GM12878 (cell line): ENCODE results near the gene SHROOM2. TPM values are rescaled to one million over a fixed set of nuclear protein-coding genes. Genes with fewer than 3 reads are reported as not detected.

Source experiments
- ASH2L ChIP-seq: fragments of 300-600, 200-600 bp; sonication (generic); IDR thresholded peaks from 2 replicates; pipeline ENCODE4 v1.6.1; 2017; ENCODE audit warnings: low read depth, mild to moderate bottlenecking, borderline replicate concordance
- BCL11A ChIP-seq: IDR thresholded peaks from 2 replicates; pipeline ENCODE4 v1.6.1; 2011; ENCODE audit warnings: low read depth, low read length
- EED ChIP-seq: sonication (generic); IDR thresholded peaks from 2 replicates; pipeline ENCODE4 v1.6.1; 2016; ENCODE audit warnings: antibody characterized with exemption, low read depth
- JUND ChIP-seq: IDR thresholded peaks from 2 replicates; pipeline ENCODE4 v1.6.1; 2012; ENCODE audit warnings: low read depth, mild to moderate bottlenecking, low read length, improper control_type of control experiment, moderate library complexity
- MEF2A ChIP-seq: IDR thresholded peaks from 2 replicates; pipeline ENCODE4 v1.6.1; 2011; ENCODE audit warnings: low read depth, mild to moderate bottlenecking, low read length, moderate library complexity; ENCODE audit not compliant: insufficient read depth
- MTA2 ChIP-seq: fragments of 450-650 bp; IDR thresholded peaks from 2 replicates; pipeline ENCODE4 v1.6.1; 2016; ENCODE audit warnings: low read depth, mild to moderate bottlenecking, moderate library complexity
- NR2C2 ChIP-seq: IDR thresholded peaks from 2 replicates; pipeline ENCODE4 v1.6.1; 2011; ENCODE audit warnings: borderline replicate concordance, low read depth; ENCODE audit not compliant: control insufficient read depth, insufficient read length
- PAX5 ChIP-seq: IDR thresholded peaks from 2 replicates; pipeline ENCODE4 v1.6.1; 2011; ENCODE audit warnings: low read depth, low read length, borderline replicate concordance
- PRDM15 ChIP-seq: fragments of 450-650 bp; formaldehyde crosslinking; IDR thresholded peaks from 2 replicates; pipeline ENCODE4 v1.4.0; 2020; ENCODE audit warnings: mild to moderate bottlenecking, moderate library complexity
- RB1 ChIP-seq: fragments of 450-650 bp; formaldehyde crosslinking; IDR thresholded peaks from 2 replicates; pipeline ENCODE4 v1.6.1; 2017; ENCODE audit warnings: mild to moderate bottlenecking, borderline replicate concordance
- SP1 ChIP-seq: IDR thresholded peaks from one replicate; pipeline ENCODE4 v1.6.1; 2011; ENCODE audit warnings: low read depth, low read length
- STAT1 ChIP-seq: fragments of 450-650 bp; conservative IDR thresholded peaks from 2 replicates; pipeline ENCODE4 v1.6.1; 2014; ENCODE audit warnings: antibody characterized with exemption, mild to moderate bottlenecking
- ZBTB40 ChIP-seq: fragments of 450-650 bp; IDR thresholded peaks from 2 replicates; pipeline ENCODE4 v1.6.1; 2016; ENCODE audit warnings: mild to moderate bottlenecking, moderate library complexity, borderline replicate concordance
- ZNF384 ChIP-seq: IDR thresholded peaks from 2 replicates; pipeline ENCODE4 v1.6.1; 2012; ENCODE audit warnings: low read depth, mild to moderate bottlenecking, low read length, improper control_type of control experiment, borderline replicate concordance
- polyA plus RNA-seq, 11 experiments: library from polyadenylated mRNA; depleted of rRNA in 4 of 11; unstranded in 6 of 11; stranded (reverse) in 5 of 11; fragments of >200 nt; fragmentation: Nextera tagmentation in 4 of 11; fragmentation: Illumina TruSeq in 1 of 11; extraction: Ambion mirVana in 4 of 11; extraction: Trizol in 1 of 11; gene quantifications; 1 replicate in 1 of 11; 2 replicates in 10 of 11; pipeline versions ENCODE4 v1.2.1 to v1.2.3, GENCODE V29; 2011 to 2016; ENCODE audit warnings: inconsistent platforms in 2 of 11, missing spikeins in 2 of 11, low read depth in 1 of 11
- total RNA-seq, 4 experiments: library from RNA; depleted of rRNA in 3 of 4; stranded (reverse); fragments of >200 nt in 3 of 4; fragmentation: Illumina TruSeq in 1 of 4; extraction: Trizol in 1 of 4; gene quantifications; 2 replicates each; pipeline versions ENCODE4 v1.2.1 to v1.2.3, GENCODE V29; 2013 to 2021

The SHROOM2 gene
- total and polyA plus RNA-seq, 10 of the 15 experiments (the other 5 are each of a cell fraction or from before 2014, with no cell fraction given): under 0.01 to 0.15 (median 0.09) TPM; not detected in 2

DNA sequence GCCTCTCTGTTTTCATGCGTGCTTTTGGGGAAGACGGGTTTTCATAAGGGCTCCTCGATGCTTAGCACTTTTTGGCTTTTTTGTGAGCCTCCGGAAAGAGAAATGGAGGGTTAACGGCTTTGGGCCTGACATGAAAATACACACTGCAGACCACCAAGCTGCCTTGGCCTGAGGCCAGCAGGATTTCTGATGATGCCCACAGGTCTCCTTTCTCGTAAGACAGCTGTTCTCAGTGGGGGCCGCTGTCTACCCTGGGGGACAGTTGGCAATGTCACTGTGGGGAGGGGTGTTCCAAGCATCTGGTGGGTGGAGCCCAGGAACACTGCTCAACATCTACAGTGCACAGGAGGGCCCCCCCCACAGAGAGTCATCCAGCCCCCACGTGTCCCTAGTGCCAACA is 151.5 kb downstream of the SHROOM2 start (continued):
- no peak for TF ChIP-seq ZBTB40
- no peak for TF ChIP-seq MTA2
- no peak for TF ChIP-seq ZNF384
- no peak for TF ChIP-seq EED
- no peak for TF ChIP-seq PAX5
- TF ChIP-seq STAT1: no peak
- TF ChIP-seq JUND: no peak
- TF ChIP-seq RB1: no peak
- no peak for TF ChIP-seq NR2C2
- TF ChIP-seq MEF2A: no peak
- TF ChIP-seq SP1: no peak
- TF ChIP-seq PRDM15 (CRISPR knock-in tag): no peak
- no peak for TF ChIP-seq ASH2L
- no peak for TF ChIP-seq BCL11A
- TF ChIP-seq, all 136 proteins: peak for 0
